HS-5 (cell line): ENCODE results near the gene CACNA1B.
"Not testable (repeated sequence)": the region's sequence is repeated elsewhere in the genome, so short reads cannot be mapped to it uniquely, and the experiment has no call there.

ENCODE experiments used
- DNase-seq: peaks from one replicate; pipeline ENCODE4 v3.0.0-alpha.2; 2012; ENCODE audit warnings: low read depth

Gene CACNA1B

GRCh38 chr9:138117101-138117750 lies 239.6 kb downstream of the CACNA1B start:
- no peak for DNase-seq

DNA sequence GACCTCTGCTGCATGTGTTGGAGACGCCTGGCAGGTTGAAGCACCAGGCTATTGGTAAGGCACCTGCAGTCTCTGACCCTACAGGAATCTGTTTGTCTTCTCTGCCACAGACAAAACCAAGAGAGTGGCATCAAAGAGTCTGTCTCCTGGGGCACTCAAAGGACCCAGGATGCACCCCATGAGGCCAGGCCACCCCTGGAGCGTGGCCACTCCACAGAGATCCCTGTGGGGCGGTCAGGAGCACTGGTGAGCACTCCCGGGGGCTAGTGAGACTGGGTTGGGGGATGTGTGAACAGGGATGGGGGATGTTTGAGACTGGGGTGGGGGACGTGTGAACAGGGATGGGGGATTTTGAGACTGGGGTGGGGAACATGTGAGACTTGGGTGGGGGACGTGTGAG lies 240.3 kb downstream of the CACNA1B start:
- DNase-seq: no peak

GRCh38 chr9:138118601-138119071 lies 241.1 kb downstream of the CACNA1B start:
- DNase-seq: no peak

DNA sequence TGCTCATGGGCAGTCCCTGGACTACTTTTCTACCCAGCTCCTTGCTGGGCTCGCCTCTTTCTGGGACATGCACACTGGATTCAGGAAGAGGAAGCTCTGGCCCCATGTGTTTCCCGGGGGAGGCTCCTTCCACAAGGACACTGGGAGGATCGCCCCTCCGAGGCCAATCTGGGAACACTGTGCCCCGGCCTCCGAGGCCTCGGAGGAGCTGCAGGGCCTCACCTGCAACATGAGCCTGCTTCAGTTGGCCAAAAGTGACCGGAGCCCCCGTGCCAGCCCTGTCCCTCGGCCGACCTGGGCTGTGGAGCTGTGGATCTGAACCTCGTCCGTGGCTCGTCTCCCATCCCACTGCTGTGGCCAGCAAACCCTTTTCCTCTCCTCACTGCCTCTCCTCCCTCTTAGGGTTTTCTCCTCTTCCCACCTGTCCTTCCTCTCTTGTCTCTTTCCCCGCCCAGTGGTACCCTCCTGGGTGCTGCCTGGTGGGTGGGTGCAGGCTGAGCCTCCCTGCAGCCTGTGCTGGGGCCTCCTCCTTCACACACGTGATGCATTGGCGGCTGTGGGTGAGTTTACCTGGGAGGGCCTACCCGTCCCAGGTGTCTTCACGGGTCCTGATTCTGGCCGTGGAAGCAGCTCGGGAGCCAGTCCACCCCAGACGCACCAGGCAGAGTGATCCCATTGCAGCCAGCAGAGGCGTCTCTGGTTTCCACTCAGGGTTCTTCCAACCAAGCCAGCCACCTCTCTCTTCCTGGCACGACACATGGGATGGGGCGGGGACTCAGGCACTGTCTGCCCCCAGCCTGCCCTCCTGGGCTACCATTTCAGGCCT lies 241.8 kb downstream of the CACNA1B start:
- no peak for DNase-seq

GRCh38 chr9:138120072-138120471 lies 242.5 kb downstream of the CACNA1B start:
- no peak for DNase-seq

DNA sequence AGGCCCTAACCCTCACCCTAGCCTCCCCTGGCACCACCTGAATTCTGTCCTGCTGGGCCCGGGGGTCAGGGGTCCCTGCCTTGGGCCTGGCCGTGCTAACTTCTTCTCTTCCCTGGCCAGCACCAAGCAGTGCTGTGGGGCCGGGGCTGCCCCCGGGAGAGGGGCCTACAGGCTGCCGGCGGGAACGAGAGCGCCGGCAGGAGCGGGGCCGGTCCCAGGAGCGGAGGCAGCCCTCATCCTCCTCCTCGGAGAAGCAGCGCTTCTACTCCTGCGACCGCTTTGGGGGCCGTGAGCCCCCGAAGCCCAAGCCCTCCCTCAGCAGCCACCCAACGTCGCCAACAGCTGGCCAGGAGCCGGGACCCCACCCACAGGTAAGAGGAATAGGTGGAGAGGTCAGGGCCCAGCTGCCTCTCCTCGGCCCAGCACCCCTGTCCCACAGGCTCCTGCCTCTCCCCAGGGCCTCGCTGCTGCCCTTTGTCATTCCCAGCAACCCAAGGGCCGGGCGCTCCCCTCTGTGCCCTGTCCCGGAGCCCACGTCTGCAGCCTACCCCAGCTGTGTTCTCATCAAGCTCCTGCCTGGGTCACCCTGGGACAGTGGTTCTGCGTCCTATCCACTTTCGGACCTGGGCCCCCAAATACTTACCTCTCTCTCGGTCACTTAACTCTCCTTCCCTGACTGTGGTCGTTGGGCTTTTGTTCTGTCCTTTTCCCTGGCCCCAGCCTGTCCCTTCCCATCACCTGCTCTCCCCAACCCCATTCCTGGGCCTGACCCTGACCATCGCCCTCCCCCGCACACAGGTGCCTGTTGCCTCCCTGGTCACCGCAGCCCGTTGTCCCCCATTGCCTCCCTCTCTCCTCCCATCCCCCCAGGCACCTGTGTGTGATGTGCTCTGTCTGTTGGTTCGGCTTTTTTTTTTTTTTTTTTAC lies 243.2 kb downstream of the CACNA1B start:
- no peak for DNase-seq

DNA sequence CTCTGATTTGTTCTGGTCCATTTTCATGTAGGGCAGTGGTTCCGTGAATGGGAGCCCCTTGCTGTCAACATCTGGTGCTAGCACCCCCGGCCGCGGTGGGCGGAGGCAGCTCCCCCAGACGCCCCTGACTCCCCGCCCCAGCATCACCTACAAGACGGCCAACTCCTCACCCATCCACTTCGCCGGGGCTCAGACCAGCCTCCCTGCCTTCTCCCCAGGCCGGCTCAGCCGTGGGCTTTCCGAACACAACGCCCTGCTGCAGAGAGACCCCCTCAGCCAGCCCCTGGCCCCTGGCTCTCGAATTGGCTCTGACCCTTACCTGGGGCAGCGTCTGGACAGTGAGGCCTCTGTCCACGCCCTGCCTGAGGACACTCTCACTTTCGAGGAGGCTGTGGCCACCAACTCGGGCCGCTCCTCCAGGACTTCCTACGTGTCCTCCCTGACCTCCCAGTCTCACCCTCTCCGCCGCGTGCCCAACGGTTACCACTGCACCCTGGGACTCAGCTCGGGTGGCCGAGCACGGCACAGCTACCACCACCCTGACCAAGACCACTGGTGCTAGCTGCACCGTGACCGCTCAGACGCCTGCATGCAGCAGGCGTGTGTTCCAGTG lies 244.0 kb downstream of the CACNA1B start:
- no peak for DNase-seq

DNA sequence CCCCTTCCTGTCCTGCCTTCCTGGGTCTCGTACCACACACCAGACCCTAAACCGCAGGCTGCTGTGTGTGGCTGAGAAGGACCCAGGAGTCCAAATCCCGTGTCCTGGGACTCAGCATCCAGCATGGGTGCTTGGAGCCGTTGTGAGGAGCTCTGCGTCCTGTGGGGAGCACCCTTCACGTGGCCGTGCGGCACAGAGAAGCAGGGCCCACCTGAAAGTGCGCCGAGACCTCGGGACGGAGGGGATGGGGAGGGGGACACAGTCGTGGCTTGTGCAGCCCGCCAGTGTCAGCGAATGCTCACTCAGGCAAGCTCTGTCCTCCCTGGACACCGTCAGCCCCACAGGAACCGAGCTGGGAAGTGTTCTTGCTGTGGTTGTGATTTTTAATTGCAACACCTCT lies 244.6 kb downstream of the CACNA1B start:
- DNase-seq: no peak

DNA sequence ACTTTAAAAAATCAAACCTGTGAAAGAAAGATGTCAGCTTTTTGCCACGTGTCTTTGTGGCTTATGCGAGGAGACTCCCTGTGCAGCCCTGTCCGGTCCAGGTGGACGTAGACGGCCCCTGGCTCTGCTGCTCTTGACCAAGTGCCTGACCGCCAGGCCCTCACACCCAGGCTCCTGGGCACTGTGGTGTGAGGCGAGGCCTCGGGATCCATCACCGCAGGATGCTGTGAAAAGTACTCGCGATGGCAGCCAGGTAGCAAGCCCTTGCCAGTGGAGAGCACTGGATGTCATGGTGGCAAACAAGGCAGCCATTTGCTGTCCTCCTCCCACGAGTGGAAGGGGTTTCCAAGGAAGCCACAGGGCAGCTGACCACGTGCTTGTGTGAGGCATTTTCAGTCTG lies 245.1 kb downstream of the CACNA1B start:
- no peak for DNase-seq

DNA sequence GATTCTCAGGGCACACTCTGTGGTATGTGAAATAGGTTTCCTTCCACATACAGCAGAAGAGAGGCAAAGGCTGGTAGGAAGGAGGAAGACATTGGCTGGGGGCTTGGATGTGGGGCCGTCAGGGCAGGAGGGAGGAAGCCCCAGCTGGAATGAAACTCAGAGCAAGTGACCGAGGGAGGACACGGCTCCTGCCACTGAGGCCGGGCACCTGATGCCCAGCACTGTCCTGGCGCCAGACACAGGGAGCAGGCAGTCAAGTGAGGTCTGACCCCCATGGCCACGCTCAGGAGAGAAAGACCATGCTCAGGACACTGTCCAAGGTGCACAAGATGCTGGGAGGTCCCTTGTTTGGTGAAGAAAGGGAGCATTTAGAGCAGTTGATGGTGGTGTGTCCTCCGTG lies 245.5 kb downstream of the CACNA1B start:
- DNase-seq: no peak

GRCh38 chr9:138126090-138126857 lies 248.7 kb downstream of the CACNA1B start:
- not testable (repeated sequence) for DNase-seq

DNA sequence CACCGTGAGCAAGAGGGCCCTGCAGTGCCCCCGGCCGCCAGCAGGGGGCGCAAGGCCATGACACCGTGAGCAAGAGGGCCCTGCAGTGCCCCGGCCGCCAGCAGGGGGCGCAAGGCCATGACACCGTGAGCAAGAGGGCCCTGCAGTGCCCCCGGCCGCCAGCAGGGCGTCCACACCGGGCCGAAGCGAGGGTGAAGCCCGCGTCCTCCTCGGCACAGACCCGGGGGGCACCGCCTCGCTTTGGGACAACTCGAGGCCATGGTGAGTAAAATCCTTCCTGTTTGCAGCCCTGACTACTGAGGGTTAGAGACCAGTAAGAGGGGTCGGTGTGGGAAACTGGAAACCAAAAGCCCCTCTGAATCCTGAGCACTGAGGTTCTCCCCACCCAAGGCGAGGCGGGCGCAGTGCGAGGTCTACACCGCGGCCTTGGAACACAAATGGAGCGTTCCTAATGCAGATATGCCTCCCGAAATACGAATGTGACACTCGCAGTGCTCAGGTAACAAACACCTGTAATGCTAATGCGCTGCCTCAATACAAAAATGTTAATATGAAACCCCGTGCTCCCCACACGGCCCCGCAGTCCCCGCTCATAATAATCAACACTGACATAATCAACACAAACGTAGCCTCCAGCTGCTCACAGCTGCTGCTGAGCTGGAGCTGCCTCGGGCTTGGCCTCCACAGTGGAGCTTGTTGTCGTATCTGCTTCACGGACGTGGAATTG lies 249.4 kb downstream of the CACNA1B start:
- not testable (repeated sequence) for DNase-seq

DNA sequence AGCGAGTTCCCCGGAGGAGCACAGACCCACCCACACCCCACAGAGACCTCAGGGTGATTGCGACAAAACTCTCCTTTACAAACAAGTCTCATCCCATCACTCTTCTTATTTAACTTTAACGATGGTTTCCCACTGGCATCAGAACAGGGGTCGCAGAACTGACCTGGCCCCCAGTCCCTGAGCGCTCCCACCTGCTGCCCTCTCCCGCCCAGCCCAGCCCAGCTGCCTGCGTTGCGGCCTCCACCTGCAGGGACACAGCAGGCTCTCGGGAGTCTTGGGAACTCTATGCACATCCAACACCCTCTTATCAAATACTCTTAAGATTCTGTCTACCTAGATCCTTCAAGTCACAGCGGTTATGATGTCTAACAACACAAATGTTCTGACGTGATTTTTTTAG lies 250.4 kb downstream of the CACNA1B start:
- not testable (repeated sequence) for DNase-seq

DNA sequence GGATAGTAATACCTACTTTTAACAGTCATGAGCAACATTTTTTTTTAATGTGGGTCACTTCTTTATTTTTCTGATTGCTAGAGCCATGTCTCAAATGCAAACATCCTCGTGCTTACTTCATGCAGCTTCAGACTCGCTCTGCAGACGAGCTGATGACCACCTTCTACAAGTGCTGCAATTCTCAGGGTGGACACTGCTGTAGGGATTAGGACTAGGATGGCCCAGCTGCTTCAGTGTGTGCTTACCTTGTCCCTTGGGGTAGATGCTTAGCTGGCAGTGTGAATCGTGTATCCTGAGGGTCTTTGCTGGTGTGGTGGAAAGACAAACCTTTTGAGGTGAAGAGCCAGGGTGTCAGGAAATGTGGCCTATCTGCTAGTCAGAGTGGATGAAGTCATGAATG lies 251.7 kb downstream of the CACNA1B start:
- DNase-seq: not testable (repeated sequence)

GRCh38 chr9:138132946-138133705 lies 255.5 kb downstream of the CACNA1B start:
- DNase-seq: not testable (repeated sequence)

DNA sequence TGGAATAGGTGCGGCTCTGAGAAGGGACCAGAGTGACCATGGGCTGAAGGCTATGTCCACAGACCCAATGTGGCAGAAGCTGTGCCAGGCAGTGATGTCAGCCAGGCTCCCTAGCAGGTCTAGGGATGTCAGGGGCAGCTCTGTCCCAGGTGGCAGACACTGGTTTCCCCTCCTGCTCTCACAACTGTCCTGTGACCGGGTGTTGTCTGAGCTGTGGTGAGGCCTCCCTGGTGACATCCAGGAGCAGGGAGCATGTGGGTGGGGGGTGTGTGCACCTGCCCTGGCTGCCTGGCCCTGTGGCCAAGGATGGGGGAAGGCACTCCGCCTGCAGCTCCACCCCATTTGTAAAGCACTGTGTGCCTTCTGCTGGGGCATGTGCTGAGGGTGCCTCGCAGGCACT lies 257.0 kb downstream of the CACNA1B start:
- DNase-seq: not testable (repeated sequence)

- not testable (repeated sequence) for DNase-seq
Observed at GRCh38 chr9:138139096-138139495, 261.5 kb downstream of the CACNA1B start.

DNA sequence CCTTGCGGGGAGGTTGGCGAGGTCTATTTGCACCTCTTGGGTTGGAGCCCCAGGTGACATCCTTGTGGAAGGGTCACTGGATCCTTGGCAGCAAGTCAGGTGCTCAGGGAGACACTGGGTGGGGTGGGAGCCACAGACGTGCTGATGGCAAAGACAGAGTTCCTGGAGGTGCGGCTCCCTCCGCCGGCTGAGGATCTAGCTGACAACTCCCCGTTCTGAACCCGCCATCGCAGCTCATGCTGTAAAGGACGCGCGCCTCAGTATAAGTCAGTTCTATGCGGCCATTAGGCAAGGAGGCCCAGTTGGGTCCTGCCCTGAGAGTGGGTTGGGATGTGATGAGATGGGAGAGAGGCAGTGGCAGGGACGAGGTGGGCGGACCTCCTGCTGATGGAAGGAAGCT lies 263.4 kb downstream of the CACNA1B start:
- not testable (repeated sequence) for DNase-seq

GRCh38 chr9:138142528-138143244 lies 265.1 kb downstream of the CACNA1B start:
- not testable (repeated sequence) for DNase-seq
